Esophagus squamous epithelium (tissue), 5 donors: ENCODE data around the gene TRMT44. TPM values are rescaled to one million over a fixed set of nuclear protein-coding genes. Genes with fewer than 3 reads are reported as not detected.

Source experiments
- DNase-seq: peaks from one replicate; lab custom pipeline; 2025; lab: John Stamatoyannopoulos, UW
- H3K27ac ChIP-seq, 4 donors: fragments of 200-600 bp; sonication (generic); one replicate each; pipeline ENCODE4 v1.5.1; 2016 to 2019; ENCODE audit warnings: mild to moderate bottlenecking in 1 of 4
- H3K27me3 ChIP-seq, 4 donors: fragments of 200-600 bp; sonication (generic); 1 replicate in 3 of 4; 2 replicates in 1 of 4; pipeline versions ENCODE4 v1.5.1 to v1.6.0; 2017 to 2021; ENCODE audit warnings: antibody characterized with exemption in 1 of 4
- H3K36me3 ChIP-seq, 3 donors: fragments of 200-600 bp; sonication (generic); one replicate each; pipeline ENCODE4 v1.5.1; 2016 to 2019
- H3K4me1 ChIP-seq, 3 donors: fragments of 200-600 bp; sonication (generic); one replicate each; pipeline ENCODE4 v1.5.1; 2017 to 2019
- H3K4me3 ChIP-seq, 4 donors: fragments of 200-600 bp; sonication (generic); 1 replicate in 3 of 4; 2 replicates in 1 of 4; pipeline ENCODE4 v1.5.1; 2016 to 2019; ENCODE audit warnings: mild to moderate bottlenecking in 2 of 4, moderate library complexity in 1 of 4
- H3K9me3 ChIP-seq, 3 donors: fragments of 200-600 bp; sonication (generic); one replicate each; pipeline ENCODE4 v1.5.1; 2016 to 2019
- CTCF ChIP-seq, 6 experiments: fragments of 450-650 bp in 4 of 6; fragments of 200-600 bp in 2 of 6; sonication (generic) in 2 of 6; IDR thresholded peaks; one replicate each; pipeline ENCODE4 v1.5.1; 2016 to 2019; ENCODE audit warnings: antibody characterized with exemption in 6 of 6, mild to moderate bottlenecking in 4 of 6, moderate library complexity in 4 of 6
- POLR2A ChIP-seq, 4 donors: fragments of 450-650 bp; IDR thresholded peaks; one replicate each; pipeline ENCODE4 v1.6.1; 2017; ENCODE audit warnings: antibody characterized with exemption in 4 of 4, mild to moderate bottlenecking in 4 of 4, moderate library complexity in 3 of 4
- WGBS, 2 donors: methylation state at CpG; one replicate each; pipeline ENCODE4 v1.1.5; 2018; 5-methylcytosine and 5-hydroxymethylcytosine counted together
- intact Hi-C: fragments of 100-400 bp; cut with DNase I; formaldehyde crosslinking; loops from one replicate; pipeline ENCODE4 v1.15.0; 2022
- total RNA-seq, 4 donors: library from RNA; depleted of rRNA; stranded (reverse); fragments of >200 nt; gene quantifications; one replicate each; pipeline ENCODE4 v1.1.0, GENCODE V29; 2016
- donor health status: DM: yes; HTN: yes; CAD: no.

The TRMT44 gene
- total RNA-seq, 4 donors from 2014 or later: 26.8 to 31.7 (median 28.8) TPM

DNA sequence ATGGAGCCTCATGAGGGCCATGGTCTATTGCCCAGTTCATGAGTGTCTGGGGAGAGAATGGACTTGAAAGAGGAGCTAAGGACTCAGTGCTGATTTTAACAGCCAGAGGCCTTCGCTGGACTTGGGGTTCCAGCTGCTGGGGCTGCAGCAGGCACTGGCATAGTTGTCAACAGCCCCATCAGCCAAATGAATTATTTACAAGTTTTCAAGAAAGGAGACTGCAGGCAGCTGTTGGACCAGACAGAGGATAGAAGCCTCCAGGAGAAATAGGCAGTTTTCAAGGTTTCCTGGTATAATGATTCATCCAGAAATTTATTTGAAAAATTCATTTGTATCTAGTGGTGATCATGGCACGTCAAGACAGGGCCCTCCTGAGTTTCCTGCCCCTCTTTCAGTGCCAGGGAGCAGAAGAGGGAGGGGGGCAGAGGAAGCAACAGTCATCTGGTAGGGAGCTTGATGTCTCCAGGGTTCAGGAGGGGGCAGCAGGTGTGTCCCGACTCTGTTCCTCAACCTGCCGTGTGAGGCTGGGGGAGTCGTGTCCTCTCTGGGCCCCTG lies 76.5 kb downstream of the TRMT44 start:
- Histone ChIP-seq H3K4me3 (no peak overlapping the region), H3K4me1 (no peaks in the 10 kb centered on the region), H3K27me3 (no peaks in the 10 kb centered on the region), H3K27ac (no peak overlapping the region), H3K9me3 (peaks cover 0 to 12% (median 3%) of the 10 kb centered on the region in 3 donors), H3K36me3 (no peaks in the 10 kb centered on the region)
- TF ChIP-seq POLR2A (IDR thresholded peaks at IDR 0.05) (no peak), CTCF (IDR thresholded peaks at IDR 0.05) (no peak)
- intact Hi-C loops: no loop called here
- no peak for DNase-seq
- WGBS, 2 donors: 43 to 57% methylated on average over 2 of the region's 5 CpGs

DNA sequence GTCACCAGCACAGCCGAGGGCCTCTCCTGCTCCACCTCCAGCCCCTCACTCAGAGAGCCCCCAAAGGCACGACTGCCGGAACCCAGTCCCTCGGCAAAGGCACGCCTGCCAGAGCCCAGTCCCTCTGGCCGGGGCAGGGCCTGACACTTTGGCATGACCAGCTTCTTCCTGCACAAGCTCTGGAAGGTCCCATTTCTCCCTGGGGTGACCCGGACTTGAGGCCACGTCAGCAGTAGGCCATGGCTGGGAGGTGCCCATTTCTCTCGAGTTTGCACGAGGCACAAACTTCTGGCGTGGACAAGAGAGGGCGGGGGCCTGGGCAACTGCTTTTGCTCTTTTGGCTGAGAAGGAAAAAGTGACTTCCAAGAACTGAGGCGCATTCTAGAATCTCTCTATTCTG lies 77.4 kb downstream of the TRMT44 start:
- H3K9me3 ChIP-seq: peaks cover 0 to 12% (median 3%) of the 10 kb centered on the region in 3 donors
- intact Hi-C loops: no loop called here
- no peak overlapping the region for H3K27ac ChIP-seq
- H3K4me1 ChIP-seq: no peaks in the 10 kb centered on the region
- H3K27me3 ChIP-seq: no peaks in the 10 kb centered on the region
- WGBS, 2 donors: 70 to 80% methylated on average over 2 to 3 of the region's 13 CpGs
- H3K36me3 ChIP-seq: no peaks in the 10 kb centered on the region
- H3K4me3 ChIP-seq: no peak overlapping the region
- no peak for DNase-seq
- no peak for TF ChIP-seq CTCF (IDR thresholded peaks at IDR 0.05)
- TF ChIP-seq POLR2A (IDR thresholded peaks at IDR 0.05): no peak

- DNase-seq: no peak
- WGBS, 2 donors: 76 to 89% methylated on average over 15 to 17 of the region's 24 CpGs
- no peak overlapping the region for H3K4me3 ChIP-seq
- H3K4me1 ChIP-seq: no peaks in the 10 kb centered on the region
- H3K27ac ChIP-seq: no peak overlapping the region
- H3K9me3 ChIP-seq: peaks cover 0 to 12% (median 3%) of the 10 kb centered on the region in 3 donors
- H3K27me3 ChIP-seq: no peaks in the 10 kb centered on the region
- TF ChIP-seq POLR2A (IDR thresholded peaks at IDR 0.05) (no peak), CTCF (IDR thresholded peaks at IDR 0.05) (no peak)
- intact Hi-C loops: no loop called here
- no peaks in the 10 kb centered on the region for H3K36me3 ChIP-seq
Measured at GRCh38 chr4:8522160-8523120, 81.9 kb downstream of the TRMT44 start.

- no peaks in the 10 kb centered on the region for H3K4me1 ChIP-seq
- H3K27ac ChIP-seq: no peak overlapping the region
- H3K4me3 ChIP-seq: no peak overlapping the region
- no peaks in the 10 kb centered on the region for H3K27me3 ChIP-seq
- WGBS, 2 donors: 72 to 100% methylated on average over 2 to 8 of the region's 13 CpGs
- H3K36me3 ChIP-seq: no peaks in the 10 kb centered on the region
- TF ChIP-seq CTCF (IDR thresholded peaks at IDR 0.05) (no peak), POLR2A (IDR thresholded peaks at IDR 0.05) (no peak)
- DNase-seq: no peak
- intact Hi-C loops: no loop called here
- H3K9me3 ChIP-seq: peaks cover 0 to 12% (median 3%) of the 10 kb centered on the region in 3 donors
Measured at GRCh38 chr4:8523175-8523574, 82.6 kb downstream of the TRMT44 start.

GRCh38 chr4:8523766-8524165 lies 83.2 kb downstream of the TRMT44 start:
- no peak for DNase-seq
- H3K27ac ChIP-seq: no peak overlapping the region
- no peak for TF ChIP-seq CTCF (IDR thresholded peaks at IDR 0.05)
- no peak for TF ChIP-seq POLR2A (IDR thresholded peaks at IDR 0.05)
- peaks cover 0 to 12% (median 3%) of the 10 kb centered on the region in 3 donors for H3K9me3 ChIP-seq
- 60 to 87% methylated on average over 3 of the region's 3 CpGs for WGBS, 2 donors
- no peaks in the 10 kb centered on the region for H3K4me1 ChIP-seq
- H3K36me3 ChIP-seq: no peaks in the 10 kb centered on the region
- intact Hi-C loops: no loop called here
- H3K4me3 ChIP-seq: no peak overlapping the region
- H3K27me3 ChIP-seq: no peaks in the 10 kb centered on the region
